HG03457 (cell line): ENCODE results near the gene CLASP2.
"Not testable (repeated sequence)": the region's sequence is repeated elsewhere in the genome, so short reads cannot be mapped to it uniquely, and the experiment has no call there.

Experiments used
- ATAC-seq: cut with Tn5 transposase; IDR thresholded peaks from one replicate; pipeline ENCODE4 v1.9.1; 2021; ENCODE audit warnings: moderate number of reproducible peaks; ENCODE audit not compliant: unreplicated experiment

CLASP2 gene

DNA sequence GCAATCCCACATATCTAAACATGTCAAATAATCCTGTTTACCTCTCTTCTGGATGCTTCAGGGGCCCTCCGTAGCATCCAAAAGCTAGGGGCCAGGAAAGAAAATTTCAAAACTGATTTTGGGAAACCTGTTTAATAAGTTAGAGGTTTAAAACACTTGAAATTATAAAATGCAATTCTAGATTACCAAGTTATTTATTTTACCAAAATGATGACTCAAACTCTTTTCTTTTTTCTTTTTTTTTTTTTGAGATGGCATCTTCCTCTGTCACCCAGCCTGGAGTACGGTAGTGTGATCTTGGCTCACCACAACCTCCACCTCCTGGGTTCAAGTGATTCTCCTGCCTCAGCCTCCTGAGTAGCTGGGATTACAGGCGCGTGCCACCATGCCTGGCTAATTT, 258.5 kb downstream of the CLASP2 start:
- not testable (repeated sequence) for ATAC-seq

GRCh38 chr3:33458446-33458845, 259.6 kb downstream of the CLASP2 start:
- no peak for ATAC-seq

DNA sequence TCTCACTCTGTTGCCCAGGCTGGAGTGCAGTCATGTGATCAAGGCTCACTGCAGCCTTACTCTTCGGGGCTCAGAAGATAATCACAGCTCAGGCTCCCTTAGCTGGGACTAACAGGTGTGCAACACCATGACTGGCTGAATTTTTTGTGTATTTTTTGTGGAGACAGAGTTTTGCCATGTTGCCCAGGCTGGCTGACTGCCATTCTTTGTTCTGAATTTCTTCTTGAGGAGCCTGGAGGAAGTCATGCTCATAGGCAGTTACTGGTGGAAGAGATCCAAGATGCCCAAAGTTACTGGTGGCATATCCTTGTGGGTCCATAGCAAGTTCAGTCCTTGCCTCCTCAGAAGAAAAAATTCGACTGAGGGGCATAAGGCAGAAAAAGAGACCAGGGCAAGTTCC, 261.3 kb downstream of the CLASP2 start:
- ATAC-seq, result no peak

DNA sequence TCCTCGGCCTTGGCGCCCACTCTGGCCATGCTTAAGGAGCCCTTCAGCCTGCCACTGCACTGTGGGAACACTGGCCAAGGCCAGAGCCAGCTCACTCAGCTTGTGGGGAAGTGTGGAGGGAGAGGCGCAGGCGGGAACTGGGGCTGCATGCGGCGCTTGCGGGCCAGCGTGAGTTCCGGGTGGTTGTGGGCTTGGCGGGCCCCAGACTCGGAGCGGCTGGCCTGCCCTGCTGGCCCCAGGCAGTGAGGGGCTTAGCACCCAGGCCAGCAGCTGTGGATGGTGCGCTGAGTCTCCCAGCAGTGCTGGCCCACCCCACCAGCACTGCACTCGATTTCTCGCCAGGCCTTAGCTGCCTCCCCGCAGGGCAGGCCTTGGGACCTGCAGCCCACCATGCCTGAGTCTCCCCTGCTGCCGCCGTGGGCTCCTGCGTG, 264.7 kb downstream of the CLASP2 start:
- ATAC-seq, result no peak

GRCh38 chr3:33451994-33452393, 266.1 kb downstream of the CLASP2 start:
- not testable (repeated sequence) for ATAC-seq

DNA sequence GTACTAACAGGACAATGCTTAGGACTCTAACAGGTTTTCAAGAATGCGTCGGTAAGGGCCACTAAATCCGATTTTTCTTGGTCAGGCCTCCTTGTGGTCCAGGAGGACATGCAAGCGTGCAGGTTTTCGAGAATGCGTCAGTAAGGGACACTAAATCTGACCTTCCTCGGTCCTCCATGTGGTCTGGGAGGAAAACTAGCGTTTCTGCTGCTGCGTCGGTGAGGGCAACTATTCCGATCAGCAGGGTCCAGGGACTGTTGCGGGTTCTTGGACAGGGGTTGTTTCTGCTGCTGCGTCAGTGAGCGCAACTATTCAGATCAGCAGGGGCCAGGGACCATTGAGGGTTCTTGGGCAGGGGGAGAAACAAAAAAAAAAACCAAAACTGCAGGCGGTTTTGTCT, 270.1 kb downstream of the CLASP2 start:
- ATAC-seq, result no peak

DNA sequence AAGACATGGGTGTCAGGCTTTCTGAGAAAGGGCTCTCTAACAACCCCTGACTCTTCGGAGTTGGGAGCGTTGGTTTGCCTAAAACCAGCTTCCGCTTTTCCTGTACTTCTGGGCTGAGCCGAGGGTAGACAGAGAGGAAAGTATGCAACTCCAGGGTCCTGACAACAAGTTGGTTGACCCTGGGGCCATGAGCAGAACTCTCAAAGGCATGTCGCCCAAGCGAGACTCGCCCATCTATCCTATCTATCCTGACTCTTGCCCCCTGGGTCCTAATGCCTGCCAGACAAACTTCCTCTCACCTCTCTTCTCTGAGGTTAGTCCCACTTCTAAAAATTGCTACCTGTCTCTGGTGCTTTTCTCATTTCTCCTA, 270.8 kb downstream of the CLASP2 start:
- not testable (repeated sequence) for ATAC-seq
